SK-N-MC (cell line): ENCODE measurements around the gene KRTAP5-7.

Experiments
- EZH2 ChIP-seq: fragments of 200-600 bp; sonication (generic); IDR thresholded peaks from one replicate; pipeline ENCODE4 v1.6.1; 2017; ENCODE audit warnings: antibody characterized with exemption
- FOXP2 ChIP-seq: optimal IDR thresholded peaks from 2 replicates; pipeline ENCODE3; 2011; ENCODE audit warnings: mild to moderate bottlenecking, moderate library complexity; ENCODE audit not compliant: insufficient read depth; ENCODE audit errors: extremely low read length, control extremely low read depth
- POLR2AphosphoS5 ChIP-seq: IDR thresholded peaks from 2 replicates; pipeline ENCODE4 v1.6.1; 2012; ENCODE audit warnings: mild to moderate bottlenecking, low read depth, low read length, borderline replicate concordance

GRCh38 chr11:71486320-71486719, 40.7 kb upstream of the KRTAP5-7 start:
- no peak for TF ChIP-seq EZH2
- TF ChIP-seq POLR2AphosphoS5 = no peak
- TF ChIP-seq FOXP2 = no peak
